Measurements from ENCODE around the gene WRAP73.

- TF ChIP-seq MAZ (IDR thresholded peaks at IDR 0.05; ENCODE audit: borderline replicate concordance, low read depth, low read length) = no peak
- TF ChIP-seq, protein P1, sequence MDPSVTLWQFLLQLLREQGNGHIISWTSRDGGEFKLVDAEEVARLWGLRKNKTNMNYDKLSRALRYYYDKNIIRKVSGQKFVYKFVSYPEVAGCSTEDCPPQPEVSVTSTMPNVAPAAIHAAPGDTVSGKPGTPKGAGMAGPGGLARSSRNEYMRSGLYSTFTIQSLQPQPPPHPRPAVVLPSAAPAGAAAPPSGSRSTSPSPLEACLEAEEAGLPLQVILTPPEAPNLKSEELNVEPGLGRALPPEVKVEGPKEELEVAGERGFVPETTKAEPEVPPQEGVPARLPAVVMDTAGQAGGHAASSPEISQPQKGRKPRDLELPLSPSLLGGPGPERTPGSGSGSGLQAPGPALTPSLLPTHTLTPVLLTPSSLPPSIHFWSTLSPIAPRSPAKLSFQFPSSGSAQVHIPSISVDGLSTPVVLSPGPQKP (IDR thresholded peaks at IDR 0.05; ENCODE audit: low read depth, low read length) = no peak
- no peak for TF ChIP-seq KDM1A (IDR thresholded peaks at IDR 0.05; ENCODE audit: low read depth)
- TF ChIP-seq, protein P2, sequence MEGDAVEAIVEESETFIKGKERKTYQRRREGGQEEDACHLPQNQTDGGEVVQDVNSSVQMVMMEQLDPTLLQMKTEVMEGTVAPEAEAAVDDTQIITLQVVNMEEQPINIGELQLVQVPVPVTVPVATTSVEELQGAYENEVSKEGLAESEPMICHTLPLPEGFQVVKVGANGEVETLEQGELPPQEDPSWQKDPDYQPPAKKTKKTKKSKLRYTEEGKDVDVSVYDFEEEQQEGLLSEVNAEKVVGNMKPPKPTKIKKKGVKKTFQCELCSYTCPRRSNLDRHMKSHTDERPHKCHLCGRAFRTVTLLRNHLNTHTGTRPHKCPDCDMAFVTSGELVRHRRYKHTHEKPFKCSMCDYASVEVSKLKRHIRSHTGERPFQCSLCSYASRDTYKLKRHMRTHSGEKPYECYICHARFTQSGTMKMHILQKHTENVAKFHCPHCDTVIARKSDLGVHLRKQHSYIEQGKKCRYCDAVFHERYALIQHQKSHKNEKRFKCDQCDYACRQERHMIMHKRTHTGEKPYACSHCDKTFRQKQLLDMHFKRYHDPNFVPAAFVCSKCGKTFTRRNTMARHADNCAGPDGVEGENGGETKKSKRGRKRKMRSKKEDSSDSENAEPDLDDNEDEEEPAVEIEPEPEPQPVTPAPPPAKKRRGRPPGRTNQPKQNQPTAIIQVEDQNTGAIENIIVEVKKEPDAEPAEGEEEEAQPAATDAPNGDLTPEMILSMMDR (IDR thresholded peaks at IDR 0.05) = no peak
- TF ChIP-seq, protein P3, sequence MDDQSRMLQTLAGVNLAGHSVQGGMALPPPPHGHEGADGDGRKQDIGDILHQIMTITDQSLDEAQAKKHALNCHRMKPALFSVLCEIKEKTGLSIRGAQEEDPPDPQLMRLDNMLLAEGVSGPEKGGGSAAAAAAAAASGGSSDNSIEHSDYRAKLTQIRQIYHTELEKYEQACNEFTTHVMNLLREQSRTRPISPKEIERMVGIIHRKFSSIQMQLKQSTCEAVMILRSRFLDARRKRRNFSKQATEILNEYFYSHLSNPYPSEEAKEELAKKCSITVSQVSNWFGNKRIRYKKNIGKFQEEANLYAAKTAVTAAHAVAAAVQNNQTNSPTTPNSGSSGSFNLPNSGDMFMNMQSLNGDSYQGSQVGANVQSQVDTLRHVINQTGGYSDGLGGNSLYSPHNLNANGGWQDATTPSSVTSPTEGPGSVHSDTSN (IDR thresholded peaks at IDR 0.05) = no peak
- no peak for TF ChIP-seq CHD4 (IDR thresholded peaks at IDR 0.05; ENCODE audit: borderline replicate concordance)
- no peak; a peak in 1 of 5 replicates for TF ChIP-seq JUN (IDR thresholded peaks at IDR 0.05)
- no peak for TF ChIP-seq USF2 (IDR thresholded peaks at IDR 0.05)
- TF ChIP-seq RAD21 (conservative IDR thresholded peaks at IDR 0.05 in 1 of 2, IDR thresholded peaks at IDR 0.05 in 1 of 2) = no peak
- no peak for TF ChIP-seq EP300 (IDR thresholded peaks at IDR 0.05)
- no peak for TF ChIP-seq ESRRA (IDR thresholded peaks at IDR 0.05; ENCODE audit: borderline replicate concordance, low read length)
- TF ChIP-seq RFX5 (IDR thresholded peaks at IDR 0.05) = no peak
- TF ChIP-seq CEBPB (IDR thresholded peaks at IDR 0.05) = no peak
- no peak for TF ChIP-seq SMC3 (IDR thresholded peaks at IDR 0.05)
These were observed 24.6 kb downstream of the WRAP73 start for GRCh38 chr1:3625151-3625907.
